C4-2B (cell line): Measurements from ENCODE around the gene WHRN.

ENCODE experiments used
- CTCF ChIP-seq: fragments of 450-650 bp; conservative IDR thresholded peaks from 2 replicates; pipeline ENCODE4 v1.5.1; 2017; ENCODE audit warnings: mild to moderate bottlenecking
- ZFX ChIP-seq: fragments of 450-650 bp; IDR thresholded peaks from 2 replicates; pipeline ENCODE4 v1.6.1; 2017

- TF ChIP-seq CTCF (no peak), ZFX (no peak)
Observed at GRCh38 chr9:114407889-114408288, 97.4 kb downstream of the WHRN start.
